Type B pancreatic cell (in vitro differentiated cells): ENCODE results near the gene THG1L. TPM values are rescaled to one million over a fixed set of nuclear protein-coding genes. Genes with fewer than 3 reads are reported as not detected.
"Not testable (repeated sequence)": the region's sequence is repeated elsewhere in the genome, so short reads cannot be mapped to it uniquely, and the experiment has no call there.

Experiments used
- DNase-seq: peaks from one replicate; pipeline ENCODE4 v3.0.0; 2021; ENCODE audit warnings: mixed read lengths; ENCODE audit not compliant: unreplicated experiment; ENCODE audit errors: extremely low spot score
- H3K27ac Mint-ChIP-seq: 2 replicates; pipeline ENCODE4 v1.8.0; 2021; ENCODE audit warnings: mild to moderate bottlenecking, mixed read lengths
- H3K27me3 Mint-ChIP-seq: 2 replicates; pipeline ENCODE4 v1.8.0; 2021; ENCODE audit warnings: mixed read lengths
- H3K36me3 Mint-ChIP-seq: 2 replicates; pipeline ENCODE4 v1.8.0; 2021; ENCODE audit warnings: mixed read lengths
- H3K4me1 Mint-ChIP-seq: one replicate; pipeline ENCODE4 v1.8.0; 2021; ENCODE audit warnings: mixed read lengths; ENCODE audit not compliant: unreplicated experiment
- H3K4me3 Mint-ChIP-seq: 2 replicates; pipeline ENCODE4 v1.8.0; 2021; ENCODE audit warnings: mild to moderate bottlenecking, mixed read lengths
- H3K9me3 Mint-ChIP-seq: 2 replicates; pipeline ENCODE4 v1.8.0; 2021; ENCODE audit warnings: mixed read lengths
- total RNA-seq: library from RNA; stranded (reverse); gene quantifications from 2 replicates; pipeline ENCODE4 v1.2.1, GENCODE V29; 2021; ENCODE audit warnings: low replicate concordance
- TF ChIP-seq, protein P1 (sequence below): fragments of 200-600 bp; sonication (generic); conservative IDR thresholded peaks from 2 replicates; pipeline ENCODE4 v1.5.0; 2021; ENCODE audit warnings: antibody characterized with exemption, mild to moderate bottlenecking

Gene THG1L
- total RNA-seq, 1 donor from 2014 or later = 13.6 TPM

DNA sequence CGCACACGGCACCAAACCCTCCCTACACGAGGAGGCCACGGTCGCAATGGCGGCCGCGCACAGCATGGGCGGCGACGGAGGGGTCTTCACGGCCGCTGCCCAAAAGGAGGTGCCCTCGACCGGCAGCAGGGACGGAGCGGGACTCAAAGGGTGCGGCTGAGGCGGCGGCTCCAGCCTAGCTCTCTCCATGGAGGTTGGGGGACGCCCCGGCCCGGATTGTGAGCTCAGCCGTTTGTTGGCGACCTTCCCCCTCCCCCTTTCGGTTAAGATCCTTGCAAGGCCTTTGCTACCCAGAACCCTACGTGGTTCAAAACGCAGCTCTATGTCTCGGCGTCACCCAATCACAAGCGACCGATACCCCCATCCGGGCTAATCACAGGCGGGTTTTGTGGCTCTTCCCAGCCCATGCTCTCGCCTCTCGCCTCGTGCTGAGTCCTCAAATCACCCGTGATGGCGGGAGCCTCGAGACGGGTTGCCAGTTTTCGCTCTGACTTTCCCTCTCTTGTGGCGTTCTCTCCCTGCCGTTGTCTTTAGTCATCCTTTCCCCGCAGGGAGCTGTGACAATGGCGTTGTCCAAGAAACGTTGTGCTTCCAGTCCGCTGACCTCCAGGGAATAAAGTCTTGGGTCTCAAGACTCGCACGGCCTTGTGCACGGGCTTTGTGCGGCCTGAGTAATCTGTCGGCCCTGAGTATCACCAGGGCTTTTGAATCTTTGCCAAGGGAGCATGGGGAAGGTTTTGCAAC lies 40.4 kb upstream of the THG1L start:
- peak; percentile 64 for DNase-seq
- no peak overlapping the region for H3K4me3 Mint-ChIP-seq
- no peaks in the 10 kb centered on the region for H3K4me1 Mint-ChIP-seq
- peaks cover 7% of the 10 kb centered on the region for H3K9me3 Mint-ChIP-seq
- H3K27ac Mint-ChIP-seq = no peak overlapping the region
- peaks cover 6% of the 10 kb centered on the region for H3K36me3 Mint-ChIP-seq
- H3K27me3 Mint-ChIP-seq = no peaks in the 10 kb centered on the region
- TF ChIP-seq, protein P1, sequence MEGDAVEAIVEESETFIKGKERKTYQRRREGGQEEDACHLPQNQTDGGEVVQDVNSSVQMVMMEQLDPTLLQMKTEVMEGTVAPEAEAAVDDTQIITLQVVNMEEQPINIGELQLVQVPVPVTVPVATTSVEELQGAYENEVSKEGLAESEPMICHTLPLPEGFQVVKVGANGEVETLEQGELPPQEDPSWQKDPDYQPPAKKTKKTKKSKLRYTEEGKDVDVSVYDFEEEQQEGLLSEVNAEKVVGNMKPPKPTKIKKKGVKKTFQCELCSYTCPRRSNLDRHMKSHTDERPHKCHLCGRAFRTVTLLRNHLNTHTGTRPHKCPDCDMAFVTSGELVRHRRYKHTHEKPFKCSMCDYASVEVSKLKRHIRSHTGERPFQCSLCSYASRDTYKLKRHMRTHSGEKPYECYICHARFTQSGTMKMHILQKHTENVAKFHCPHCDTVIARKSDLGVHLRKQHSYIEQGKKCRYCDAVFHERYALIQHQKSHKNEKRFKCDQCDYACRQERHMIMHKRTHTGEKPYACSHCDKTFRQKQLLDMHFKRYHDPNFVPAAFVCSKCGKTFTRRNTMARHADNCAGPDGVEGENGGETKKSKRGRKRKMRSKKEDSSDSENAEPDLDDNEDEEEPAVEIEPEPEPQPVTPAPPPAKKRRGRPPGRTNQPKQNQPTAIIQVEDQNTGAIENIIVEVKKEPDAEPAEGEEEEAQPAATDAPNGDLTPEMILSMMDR = no peak

- not testable (repeated sequence) for H3K9me3 Mint-ChIP-seq, H3K4me1 Mint-ChIP-seq, H3K27ac Mint-ChIP-seq, H3K27me3 Mint-ChIP-seq, H3K4me3 Mint-ChIP-seq, H3K36me3 Mint-ChIP-seq
- DNase-seq = peak; percentile 63
These were observed 37.4 kb upstream of the THG1L start for GRCh38 chr5:157693816-157694215.

GRCh38 chr5:157696154-157696553 lies 35.1 kb upstream of the THG1L start:
- not testable (repeated sequence) for H3K4me3 Mint-ChIP-seq, DNase-seq, H3K9me3 Mint-ChIP-seq, H3K36me3 Mint-ChIP-seq, H3K4me1 Mint-ChIP-seq, H3K27me3 Mint-ChIP-seq, H3K27ac Mint-ChIP-seq

DNA sequence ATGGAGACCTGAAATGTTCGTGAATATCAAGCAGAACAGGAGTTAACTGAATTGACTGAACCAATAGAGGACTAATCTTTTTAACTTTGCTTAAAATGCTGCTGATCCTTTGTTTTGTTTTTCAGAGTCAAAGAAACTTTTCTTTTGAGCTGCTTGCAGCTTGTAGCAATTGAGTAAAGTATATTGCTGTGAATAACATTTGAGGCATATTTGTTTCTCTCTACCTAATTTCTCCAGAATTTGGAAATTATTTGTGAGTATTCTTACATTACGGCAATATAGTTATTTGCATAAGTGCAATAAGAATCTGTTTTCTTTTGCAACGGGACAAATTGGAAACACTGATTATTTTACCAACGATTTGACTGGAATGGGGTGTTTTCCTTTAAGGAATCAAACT lies 32.5 kb upstream of the THG1L start:
- H3K27ac Mint-ChIP-seq, DNase-seq, H3K4me3 Mint-ChIP-seq, H3K9me3 Mint-ChIP-seq, H3K4me1 Mint-ChIP-seq, H3K36me3 Mint-ChIP-seq, H3K27me3 Mint-ChIP-seq: not testable (repeated sequence)

GRCh38 chr5:157703736-157704135 lies 27.5 kb upstream of the THG1L start:
- no peaks in the 10 kb centered on the region for H3K27me3 Mint-ChIP-seq
- TF ChIP-seq, protein P1 = no peak
- no peaks in the 10 kb centered on the region for H3K9me3 Mint-ChIP-seq
- DNase-seq = no peak
- H3K36me3 Mint-ChIP-seq = no peaks in the 10 kb centered on the region
- no peak overlapping the region for H3K4me3 Mint-ChIP-seq
- no peaks in the 10 kb centered on the region for H3K4me1 Mint-ChIP-seq
- no peak overlapping the region for H3K27ac Mint-ChIP-seq

GRCh38 chr5:157708866-157709265 lies 22.4 kb upstream of the THG1L start:
- H3K4me1 Mint-ChIP-seq = no peaks in the 10 kb centered on the region
- H3K27ac Mint-ChIP-seq = no peak overlapping the region
- H3K36me3 Mint-ChIP-seq = no peaks in the 10 kb centered on the region
- no peak overlapping the region for H3K4me3 Mint-ChIP-seq
- no peaks in the 10 kb centered on the region for H3K27me3 Mint-ChIP-seq
- TF ChIP-seq, protein P1 = no peak
- no peak for DNase-seq
- no peaks in the 10 kb centered on the region for H3K9me3 Mint-ChIP-seq

GRCh38 chr5:157709346-157709745 lies 21.9 kb upstream of the THG1L start:
- no peaks in the 10 kb centered on the region for H3K27me3 Mint-ChIP-seq
- no peak overlapping the region for H3K27ac Mint-ChIP-seq

More at GRCh38 chr5:157709346-157709745, 21.9 kb upstream of the THG1L start:
- Mint-ChIP-seq H3K36me3 (no peaks in the 10 kb centered on the region), H3K9me3 (no peaks in the 10 kb centered on the region), H3K4me3 (no peak overlapping the region), H3K4me1 (no peaks in the 10 kb centered on the region)
- DNase-seq = no peak
- TF ChIP-seq, protein P1 = no peak
